PC-9 (cell line): Measurements from ENCODE around the gene ZNF180.

ENCODE experiments used
- EZH2 ChIP-seq: fragments of 200-600 bp; sonication (generic); IDR thresholded peaks from 2 replicates; pipeline ENCODE4 v1.8.0; 2017; ENCODE audit warnings: antibody characterized with exemption, low read depth
- TF ChIP-seq, protein P1 (sequence below): fragments of 200-600 bp; sonication (generic); conservative IDR thresholded peaks from 2 replicates; pipeline ENCODE4 v1.6.1; 2017; ENCODE audit warnings: mixed run types, antibody characterized with exemption, mild to moderate bottlenecking, moderate library complexity

DNA sequence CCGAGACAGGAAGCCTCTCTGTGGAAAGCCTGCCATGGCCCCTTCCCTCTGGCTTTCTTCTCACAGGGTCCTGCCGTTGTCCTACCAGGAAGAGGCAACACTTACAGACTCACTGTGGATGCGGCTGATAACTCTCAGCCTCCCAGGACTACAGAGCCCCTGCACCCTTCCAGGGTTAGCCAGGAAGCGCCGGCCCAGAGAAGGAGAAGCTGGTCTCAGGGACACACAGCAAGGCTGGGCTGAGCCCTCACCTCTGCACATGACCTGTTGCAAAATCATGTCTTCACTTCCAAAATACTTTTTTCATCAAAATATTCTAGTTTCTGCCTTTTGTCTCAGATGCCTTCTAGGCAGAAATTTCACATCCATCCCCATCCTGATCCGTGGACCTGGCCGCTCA, 27.2 kb upstream of the ZNF180 start:
- TF ChIP-seq, protein P1, sequence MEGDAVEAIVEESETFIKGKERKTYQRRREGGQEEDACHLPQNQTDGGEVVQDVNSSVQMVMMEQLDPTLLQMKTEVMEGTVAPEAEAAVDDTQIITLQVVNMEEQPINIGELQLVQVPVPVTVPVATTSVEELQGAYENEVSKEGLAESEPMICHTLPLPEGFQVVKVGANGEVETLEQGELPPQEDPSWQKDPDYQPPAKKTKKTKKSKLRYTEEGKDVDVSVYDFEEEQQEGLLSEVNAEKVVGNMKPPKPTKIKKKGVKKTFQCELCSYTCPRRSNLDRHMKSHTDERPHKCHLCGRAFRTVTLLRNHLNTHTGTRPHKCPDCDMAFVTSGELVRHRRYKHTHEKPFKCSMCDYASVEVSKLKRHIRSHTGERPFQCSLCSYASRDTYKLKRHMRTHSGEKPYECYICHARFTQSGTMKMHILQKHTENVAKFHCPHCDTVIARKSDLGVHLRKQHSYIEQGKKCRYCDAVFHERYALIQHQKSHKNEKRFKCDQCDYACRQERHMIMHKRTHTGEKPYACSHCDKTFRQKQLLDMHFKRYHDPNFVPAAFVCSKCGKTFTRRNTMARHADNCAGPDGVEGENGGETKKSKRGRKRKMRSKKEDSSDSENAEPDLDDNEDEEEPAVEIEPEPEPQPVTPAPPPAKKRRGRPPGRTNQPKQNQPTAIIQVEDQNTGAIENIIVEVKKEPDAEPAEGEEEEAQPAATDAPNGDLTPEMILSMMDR, result no peak
- no peak for TF ChIP-seq EZH2
